Lung microvascular endothelial cell (primary cell): ENCODE results near the gene SCFD2. TPM values are rescaled to one million over a fixed set of nuclear protein-coding genes. Genes with fewer than 3 reads are reported as not detected.

ENCODE experiments used
- DNase-seq, 2 donors: peaks; one replicate each; pipeline versions ENCODE4 v3.0.0 to v3.0.0-alpha.2; 2010; ENCODE audit warnings: low read depth in 2 of 2
- total RNA-seq: library from RNA; depleted of rRNA; stranded (reverse); fragments of >200 nt; gene quantifications from 2 replicates; pipeline ENCODE4 v1.2.1, GENCODE V29; 2014

The SCFD2 gene
- total RNA-seq, 1 donor from 2014 or later: 11.3 TPM

DNA sequence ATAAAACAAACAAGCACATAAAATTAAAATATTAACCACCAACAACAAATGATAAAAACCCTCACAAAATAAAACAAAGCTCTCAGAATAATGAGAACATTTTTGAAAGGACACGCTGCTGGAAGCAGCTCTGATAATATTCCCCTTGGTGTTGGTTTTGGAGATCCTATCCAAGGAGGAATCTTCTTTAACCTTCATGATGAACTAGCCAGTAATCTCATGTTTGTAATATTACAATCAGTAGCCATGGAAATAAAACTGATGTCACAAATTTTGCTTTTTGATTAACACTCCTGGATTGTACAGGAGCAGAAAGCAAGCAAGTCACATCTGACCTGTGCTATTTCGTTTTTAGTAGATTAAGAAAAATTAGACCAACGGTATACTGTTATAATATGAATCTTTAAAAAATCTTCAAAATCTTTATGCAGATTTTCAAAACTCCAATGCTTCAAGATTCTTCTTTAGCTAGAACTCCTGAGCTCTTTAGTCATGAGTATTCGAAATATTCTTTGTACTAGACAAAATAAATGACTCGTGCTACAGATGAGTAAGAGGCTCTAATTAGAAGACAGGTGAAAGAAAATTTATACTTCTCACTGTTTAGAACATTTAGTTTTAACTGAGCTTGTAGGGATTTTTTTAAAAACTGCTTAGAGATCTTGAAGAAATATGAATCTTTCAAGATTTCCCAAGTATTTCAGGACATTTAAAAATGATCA is 349.6 kb downstream of the SCFD2 start:
- DNase-seq: no peak

DNA sequence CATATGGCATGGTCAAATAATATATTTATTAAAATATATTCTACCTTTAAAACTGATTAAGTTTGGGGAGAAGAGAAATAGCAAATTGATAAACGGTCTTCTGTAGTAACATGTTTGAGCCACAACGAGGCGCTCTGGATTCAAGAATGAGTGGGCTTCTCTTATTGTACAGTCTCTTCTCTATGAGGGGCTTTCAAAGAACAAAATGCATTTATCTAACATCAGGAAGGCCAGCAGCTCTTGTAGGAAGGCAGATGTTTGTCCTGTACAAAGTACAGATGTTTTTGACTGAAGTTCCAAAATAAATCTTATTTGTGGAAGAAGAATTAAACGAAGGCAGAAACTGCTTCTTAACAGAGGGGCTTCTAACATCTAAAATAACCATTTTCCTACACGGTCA is 350.2 kb downstream of the SCFD2 start:
- peak; percentile 72 to 89 for DNase-seq

DNA sequence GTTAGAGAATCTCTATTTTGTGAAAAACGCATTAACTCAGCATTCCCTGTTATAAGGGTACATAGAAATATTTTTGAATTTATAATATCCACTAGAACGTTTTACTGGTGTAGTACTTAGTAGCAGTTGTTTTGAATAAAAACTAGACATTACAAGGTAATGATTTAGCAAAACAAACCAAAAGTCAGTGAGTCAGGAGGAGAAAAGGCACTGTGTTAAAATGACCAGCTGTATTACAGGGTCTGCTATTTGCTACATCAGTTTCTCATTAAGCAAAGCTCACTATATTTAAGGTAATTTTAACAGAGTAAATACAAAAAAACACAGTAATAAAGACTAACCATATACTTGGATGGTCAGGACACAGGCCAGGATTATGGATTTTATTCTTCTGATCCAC is 351.0 kb downstream of the SCFD2 start:
- DNase-seq: no peak

DNA sequence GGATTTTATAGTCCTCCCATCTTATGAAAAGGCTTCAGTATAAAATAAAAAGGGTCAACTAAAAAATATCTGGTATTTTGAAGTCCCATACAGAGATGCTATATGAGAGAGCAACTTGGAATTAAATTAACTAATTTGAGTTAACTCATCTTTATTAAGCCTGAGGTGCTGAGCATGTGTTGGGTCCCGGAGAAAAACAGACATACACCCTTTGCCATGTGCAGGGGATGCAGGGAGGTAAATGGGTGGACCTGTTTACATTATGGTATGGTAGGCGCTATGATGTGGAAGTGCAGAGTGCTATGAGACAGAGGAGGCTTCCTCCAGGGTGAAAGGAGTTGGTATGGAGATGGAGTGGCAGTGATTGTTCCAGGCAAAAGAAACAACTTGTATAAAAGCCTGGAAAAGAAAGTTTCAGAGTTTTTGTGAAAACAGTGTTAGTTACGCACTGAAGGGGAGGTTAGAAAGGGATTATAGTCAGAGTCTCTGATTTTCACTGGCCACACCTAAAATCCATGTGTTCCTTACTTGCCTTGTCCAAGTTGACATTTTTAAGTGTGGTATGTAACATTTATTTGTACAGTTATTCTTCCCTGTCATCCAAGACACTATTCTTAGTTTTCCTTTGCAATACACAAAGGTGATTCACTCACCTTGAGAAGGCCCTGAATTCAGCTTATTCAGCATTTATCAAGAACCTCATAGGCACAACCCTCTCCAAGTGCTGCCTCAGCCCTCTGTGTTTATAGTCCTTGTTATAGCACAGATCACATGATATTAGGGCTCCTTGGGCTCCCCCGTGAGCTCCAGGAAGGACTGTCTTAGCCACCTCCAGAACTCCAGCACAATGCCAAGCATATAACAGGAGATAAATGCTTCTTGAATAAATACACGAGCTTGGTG is 351.7 kb downstream of the SCFD2 start:
- no peak for DNase-seq

DNA sequence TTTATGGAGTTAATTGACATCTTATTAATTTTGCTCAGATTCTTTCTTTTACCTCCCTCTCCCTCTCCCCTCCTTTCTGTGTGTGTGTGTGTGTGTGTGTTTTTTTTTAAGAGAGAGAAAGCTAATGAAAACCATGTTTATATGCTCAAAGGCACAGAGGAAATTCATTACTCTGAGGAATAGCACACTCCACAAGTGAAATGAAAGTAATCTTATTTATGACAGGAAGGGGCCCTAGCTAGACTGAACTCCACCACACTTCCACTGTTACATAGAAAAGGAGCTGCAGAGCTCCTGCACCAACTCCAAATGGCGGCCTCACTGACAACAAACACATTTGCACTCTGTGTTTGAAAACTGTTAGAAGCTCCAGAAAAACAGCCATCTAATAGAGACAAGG is 353.1 kb downstream of the SCFD2 start:
- peak in 1 of 2 donors; percentile 40 for DNase-seq

DNA sequence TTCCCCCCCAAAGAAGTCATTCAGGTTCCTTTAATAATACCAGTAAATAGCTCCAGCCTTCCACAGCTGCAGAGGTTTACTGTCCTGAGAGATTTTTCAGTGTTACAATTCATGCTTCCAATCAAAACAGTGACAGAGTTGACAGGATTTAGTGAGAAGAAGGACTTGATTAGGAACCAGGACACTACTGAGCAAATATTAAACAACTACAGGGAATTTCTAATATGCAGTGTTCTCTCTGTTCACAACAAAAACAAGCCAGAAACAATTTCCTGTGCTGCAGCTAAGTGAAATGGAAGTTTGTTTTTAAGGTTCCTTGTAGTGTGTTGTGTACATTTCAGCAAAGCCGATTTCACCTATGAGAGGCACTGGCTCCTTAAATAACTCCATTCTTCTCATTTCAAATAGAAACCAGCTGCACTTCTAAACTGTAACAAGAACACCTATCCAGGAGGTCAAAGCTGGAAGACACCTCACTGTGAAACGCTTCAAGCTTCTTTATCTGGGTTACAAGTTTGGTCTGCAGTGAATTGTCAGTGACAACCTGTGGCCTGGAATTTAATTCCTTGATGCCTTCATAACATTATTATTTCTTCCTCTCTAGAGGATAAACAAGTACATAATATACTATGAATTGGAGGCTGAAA is 354.5 kb downstream of the SCFD2 start:
- no peak for DNase-seq

DNA sequence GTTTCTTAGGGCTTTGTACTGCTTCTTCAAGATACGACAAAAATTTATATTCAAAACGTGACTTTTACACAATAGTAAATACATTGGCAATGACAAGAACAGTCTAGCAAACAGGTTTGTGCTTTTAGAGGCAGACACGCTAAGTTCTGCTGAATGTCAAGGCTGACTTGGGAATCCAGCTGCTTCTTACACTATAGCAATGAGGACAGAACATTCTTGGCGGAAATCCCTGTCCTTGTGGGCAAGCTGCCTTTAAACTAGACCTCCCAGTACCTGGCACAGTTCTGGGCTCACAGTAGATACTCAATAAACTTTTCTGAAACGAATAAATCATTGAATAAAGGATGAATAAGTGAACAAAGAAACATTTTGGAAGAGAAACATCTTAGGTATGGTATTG is 355.5 kb downstream of the SCFD2 start:
- DNase-seq: no peak

DNA sequence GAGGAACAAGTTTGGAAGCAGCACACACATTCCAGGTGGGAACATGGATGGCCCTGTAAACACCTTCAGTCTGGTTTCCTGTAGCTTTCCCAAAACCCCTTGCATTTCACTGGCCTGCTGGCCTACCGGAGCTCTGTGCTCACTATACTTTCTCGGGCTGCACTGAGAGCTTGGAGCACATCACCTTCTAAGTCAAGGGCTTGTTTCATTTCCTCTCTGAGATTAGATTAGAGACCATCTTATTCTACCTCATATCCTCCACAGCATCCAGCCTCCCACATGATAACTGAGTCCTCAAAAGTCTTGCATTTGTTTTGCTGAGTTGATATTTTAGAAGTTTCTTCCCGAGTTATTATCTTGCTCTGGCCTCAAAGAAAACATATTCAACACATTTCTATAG is 356.0 kb downstream of the SCFD2 start:
- no peak for DNase-seq

DNA sequence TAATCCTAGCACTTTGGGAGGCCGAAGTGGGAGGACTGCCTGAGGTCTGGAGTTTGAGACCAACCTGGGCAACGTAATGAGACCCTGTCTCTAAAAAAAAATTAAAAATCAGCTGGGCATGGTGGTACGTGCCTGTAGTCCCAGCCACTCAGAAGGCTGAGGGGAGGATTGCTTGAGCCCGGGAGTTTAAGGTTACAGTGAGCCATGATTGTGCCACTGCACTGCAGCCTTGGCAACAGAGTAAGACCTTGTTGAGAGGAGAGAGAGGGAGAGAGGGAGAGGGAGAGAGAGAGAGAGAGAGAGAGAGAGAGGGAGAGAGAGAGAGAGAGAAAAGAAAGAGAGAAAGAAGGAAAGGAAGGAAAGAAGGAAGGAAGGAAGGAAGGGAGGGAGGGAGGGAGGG is 358.8 kb downstream of the SCFD2 start:
- no peak for DNase-seq

DNA sequence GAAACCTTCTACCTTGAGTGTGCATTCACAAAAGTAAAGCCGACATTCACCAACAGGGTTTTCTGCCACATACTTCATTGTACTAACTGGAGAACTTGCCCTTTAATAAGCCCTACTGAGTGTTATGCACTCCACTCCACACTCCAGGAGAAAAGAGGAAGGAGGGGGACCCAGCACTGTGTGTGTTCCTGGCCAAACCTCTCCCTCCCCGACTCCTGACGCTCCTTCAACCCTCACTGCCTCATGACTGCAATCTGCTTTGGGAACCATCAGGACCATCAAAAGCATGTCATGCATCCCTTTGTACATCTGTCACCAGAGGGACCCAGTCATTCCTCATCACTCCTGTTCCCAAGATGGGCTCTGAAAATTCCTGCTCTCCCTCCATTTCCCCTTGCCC is 360.1 kb downstream of the SCFD2 start:
- no peak for DNase-seq

DNA sequence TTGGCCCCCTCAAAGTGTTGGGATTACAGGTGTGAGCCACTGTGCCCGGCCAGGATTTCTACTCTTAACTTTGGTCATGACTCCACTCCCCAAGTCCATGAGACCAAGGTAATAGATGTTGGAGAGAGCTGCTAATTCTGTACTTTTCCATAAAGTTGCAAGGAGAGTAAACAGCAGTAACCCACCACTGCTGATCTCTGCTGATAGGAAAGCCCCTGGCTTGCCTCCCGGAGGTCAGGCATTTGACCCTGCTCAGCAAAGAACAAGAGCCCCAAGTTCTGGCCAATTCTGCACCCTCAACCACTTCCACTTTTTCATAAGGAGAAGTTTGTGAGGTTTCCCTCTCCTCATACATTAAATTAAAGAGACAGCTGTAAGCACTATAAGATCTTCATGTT is 360.7 kb downstream of the SCFD2 start:
- DNase-seq: no peak

DNA sequence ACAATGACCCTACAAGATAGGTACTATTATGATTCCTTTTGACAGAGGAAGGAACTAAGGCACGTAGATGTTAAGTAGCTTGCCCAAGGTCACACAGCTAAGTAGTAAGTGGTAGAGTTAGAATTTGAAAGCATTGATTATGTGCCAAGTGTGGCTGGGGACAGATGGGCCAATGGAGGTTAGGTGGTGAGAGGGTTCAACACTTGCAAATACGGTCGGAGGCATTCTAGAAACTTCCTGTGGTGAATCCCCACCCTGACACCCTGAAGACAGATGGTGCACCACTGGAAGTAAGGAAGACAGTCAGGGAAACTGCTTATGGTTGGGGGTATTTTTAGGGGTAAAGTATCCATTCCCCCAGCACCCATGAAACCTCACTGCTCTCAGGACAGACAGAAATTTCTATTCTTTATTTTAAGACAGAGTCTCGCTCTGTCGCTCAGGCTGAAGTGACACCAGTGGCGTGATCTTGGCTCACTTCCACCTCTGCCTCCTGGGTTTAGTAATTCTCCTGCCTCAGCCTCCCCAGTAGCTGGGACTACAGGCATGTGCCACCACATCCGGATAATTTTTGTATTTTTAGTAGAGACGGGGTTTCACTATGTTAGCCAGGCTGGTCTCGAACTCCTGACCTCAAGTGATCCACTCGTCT is 361.2 kb downstream of the SCFD2 start:
- DNase-seq: no peak

DNA sequence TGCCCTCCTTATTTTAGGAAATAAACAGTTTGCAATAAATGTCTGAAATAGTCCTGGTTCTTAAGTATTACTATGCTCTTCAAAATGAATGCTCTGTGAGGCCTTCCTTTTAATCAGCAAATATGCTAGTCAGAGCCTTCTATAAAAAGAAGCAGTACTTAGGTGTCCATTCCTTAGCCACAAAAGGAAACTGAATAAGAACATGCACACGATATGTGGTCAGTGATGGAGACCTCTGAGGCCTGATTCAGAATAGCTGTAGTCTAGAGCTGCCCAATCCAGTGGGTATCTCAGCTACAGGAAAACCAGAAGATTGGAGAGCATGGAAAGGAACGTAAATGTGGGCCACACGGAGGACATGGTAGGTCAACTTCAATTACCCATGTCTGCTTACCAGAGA is 361.9 kb downstream of the SCFD2 start:
- DNase-seq: peak in 1 of 2 donors; percentile 22

DNA sequence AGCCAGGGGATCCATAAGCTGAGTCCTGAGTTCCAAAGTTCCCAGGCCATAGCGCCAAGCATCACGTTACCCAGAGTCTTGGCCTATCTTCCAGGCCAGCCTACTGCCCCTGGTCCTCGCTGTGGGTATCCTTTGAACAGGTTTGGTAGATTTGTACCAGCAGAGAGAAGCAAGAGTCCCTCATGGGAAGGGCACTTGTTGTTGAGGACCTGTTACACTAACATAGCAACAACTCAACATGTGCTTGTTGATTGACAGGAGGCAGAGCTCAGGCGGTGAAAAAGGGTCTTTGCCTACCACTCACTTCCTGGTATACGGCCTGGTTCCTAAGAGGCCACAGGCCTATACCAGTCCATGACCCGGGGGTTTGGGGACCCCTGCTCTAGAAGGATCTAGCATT is 365.3 kb downstream of the SCFD2 start:
- no peak for DNase-seq

DNA sequence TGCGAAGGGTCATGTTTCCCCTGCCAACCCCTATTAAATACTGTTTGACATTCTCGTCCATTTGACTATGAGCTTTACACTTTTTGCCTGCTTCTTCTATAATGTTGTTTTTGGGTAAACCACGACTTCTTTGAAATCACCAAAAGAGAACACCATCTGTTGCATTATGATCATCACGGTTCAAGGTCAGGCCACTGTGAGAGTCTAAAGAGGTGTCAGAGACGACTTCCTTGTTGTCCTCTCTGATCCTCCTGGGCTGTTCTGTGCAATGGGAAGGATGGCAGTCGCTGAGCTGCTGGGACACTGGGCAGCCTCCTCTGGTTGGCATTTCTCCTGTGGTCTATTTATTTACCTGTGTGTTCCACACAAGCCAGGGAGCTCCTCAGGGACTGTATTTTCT is 366.2 kb downstream of the SCFD2 start:
- no peak for DNase-seq

DNA sequence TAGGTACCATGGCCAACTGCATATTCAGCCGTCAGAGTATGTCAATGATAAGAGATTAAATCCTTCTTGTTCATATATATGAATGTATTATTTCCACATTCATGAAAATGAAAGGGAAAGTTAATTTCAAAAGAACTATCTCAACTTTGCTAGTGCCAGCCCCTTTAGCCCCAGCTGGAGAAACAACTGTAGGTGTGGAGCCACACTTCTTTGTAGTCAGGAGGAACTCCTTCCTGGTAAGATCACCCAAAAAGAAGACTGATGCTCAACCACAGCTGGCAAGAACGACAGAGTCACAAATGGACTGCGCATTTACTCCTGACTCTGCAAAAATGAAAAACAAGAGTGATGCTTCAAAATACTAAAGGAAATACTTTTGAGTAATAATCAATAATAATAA is 367.4 kb downstream of the SCFD2 start:
- no peak for DNase-seq

DNA sequence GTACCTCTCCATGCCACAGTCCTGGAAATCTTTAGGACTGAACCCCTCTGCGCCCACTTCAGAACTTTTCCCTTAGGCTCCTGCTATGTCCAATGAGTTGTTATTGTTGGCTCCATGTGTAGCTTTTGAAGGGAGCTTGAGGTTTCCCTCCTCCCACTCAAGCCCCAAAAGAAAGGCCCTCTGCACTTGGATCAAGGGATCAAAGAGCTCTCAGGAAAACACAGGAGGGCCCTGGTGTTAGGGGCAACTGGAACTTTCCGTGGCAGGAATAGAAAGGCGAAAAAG is 368.8 kb downstream of the SCFD2 start:
- DNase-seq: no peak

DNA sequence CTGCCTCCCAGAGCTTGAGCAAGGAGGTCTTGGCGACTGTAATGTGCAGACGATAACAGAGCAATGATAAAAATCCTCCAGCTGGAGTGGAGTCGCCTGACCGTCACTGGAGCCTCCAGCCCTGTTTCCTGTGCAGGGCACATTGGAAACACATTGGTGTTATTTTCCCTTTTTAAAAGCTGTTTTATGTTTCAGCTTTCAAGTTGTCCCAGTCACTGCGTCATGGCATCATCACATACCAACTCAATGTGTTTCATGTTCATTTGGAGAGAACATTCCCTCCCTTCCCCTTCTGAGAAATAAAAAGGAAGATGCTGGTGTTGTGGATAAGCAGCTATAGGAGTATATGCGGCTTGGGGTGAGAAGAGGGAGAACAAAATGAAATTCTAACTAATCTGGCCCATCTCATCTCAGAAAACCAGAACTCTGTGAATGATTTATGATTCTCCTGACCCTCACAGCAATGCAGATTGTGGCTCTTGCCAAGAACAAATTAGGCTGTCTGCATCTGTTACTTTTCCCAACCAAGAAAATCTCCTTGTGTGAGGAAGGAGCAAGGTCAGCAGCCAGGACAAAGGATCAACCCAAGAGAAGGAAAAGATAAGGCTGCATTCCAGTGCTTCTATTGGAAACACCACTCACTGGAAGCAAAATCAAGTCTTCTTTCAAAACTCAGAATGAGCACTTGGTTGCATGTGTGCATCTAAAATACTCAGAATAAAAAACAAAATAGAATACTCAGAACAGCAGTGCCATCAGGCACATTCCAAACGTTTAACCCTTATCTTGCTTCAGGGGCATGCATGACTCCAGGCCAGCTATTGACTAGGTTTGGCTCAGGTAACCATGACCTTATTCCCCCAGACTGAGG is 369.4 kb downstream of the SCFD2 start:
- DNase-seq: peak; percentile 28 to 54

DNA sequence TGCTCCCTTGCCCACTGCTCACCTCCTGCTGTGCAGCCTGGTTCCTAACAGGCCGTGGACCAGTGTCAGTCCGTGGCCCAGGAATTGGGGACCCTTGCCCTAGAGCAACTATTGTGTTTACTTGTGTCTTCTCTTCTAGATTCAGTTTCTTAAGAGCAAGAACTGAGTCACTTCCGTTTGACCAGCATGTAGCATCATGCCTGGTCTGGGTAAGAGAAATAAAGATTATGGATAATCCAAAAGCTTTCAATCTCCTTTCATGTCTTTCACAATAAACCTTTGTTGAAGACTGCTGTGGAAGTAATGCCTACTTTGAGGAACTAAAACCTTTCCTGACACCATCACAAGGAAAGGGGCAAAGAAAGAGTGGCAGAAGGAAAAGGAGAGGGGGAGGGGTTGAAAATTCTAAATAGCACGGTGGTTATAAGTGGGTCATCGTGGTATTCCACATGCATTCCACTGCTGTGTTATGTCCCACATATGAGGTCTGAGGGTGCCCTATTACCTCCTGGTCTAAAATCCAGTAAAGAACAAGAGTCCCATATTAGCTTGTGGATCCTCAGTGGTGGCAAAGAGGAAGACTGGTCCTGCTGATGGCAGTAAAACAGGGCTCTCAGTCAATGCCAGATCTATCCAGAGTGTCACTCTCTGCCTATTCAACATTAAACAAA is 370.4 kb downstream of the SCFD2 start:
- peak in 1 of 2 donors; percentile 51 for DNase-seq

DNA sequence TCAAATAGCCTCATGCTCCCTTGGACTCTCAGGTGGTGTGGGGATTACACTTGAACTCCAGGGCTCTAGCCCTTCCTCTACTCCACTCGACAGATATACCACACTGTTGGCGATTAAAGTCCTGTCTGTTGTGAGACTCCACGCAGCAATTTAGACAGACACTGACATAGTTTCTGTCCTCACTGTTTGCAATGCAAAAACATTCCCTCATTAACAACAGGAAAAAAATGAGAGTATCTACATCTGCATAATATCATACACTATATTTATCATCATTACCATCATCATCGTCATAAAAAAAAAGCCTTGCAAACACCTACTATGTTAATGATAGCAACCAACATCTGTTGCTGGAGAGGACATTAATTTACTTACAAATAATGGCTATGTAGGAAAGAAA is 371.3 kb downstream of the SCFD2 start:
- no peak for DNase-seq

DNA sequence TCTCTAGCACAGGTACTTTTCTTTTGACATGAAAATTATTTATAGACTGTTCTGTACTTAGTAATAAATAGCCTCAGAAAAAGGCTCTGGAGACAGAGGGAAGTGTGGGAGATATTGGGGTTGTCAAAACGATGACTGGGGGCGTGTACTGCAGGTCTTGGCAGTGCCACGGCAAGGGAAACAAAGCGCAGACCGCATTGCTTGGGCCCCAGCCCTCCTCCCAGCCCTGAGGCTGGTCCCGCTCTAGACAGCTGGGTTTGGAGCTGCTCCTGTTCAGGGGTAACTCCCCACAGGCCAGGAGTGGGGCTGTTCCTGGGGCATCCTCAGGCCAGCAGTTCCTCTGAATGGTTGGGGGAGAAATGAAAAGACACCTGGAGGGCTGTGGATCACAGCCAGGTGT is 372.1 kb downstream of the SCFD2 start:
- DNase-seq: no peak
